NOMO-1 treated with DMSO at 0.1 percent for 48 hours (cell line): ENCODE measurements around the gene GSTM4.
A peak's percentile ranks its signal among the peaks of the same experiment; 100 is the strongest.

Source experiments
- DNase-seq: peaks from one replicate; lab custom pipeline; 2025; ENCODE audit not compliant: unreplicated experiment; lab: John Stamatoyannopoulos, UW

The GSTM4 gene

DNA sequence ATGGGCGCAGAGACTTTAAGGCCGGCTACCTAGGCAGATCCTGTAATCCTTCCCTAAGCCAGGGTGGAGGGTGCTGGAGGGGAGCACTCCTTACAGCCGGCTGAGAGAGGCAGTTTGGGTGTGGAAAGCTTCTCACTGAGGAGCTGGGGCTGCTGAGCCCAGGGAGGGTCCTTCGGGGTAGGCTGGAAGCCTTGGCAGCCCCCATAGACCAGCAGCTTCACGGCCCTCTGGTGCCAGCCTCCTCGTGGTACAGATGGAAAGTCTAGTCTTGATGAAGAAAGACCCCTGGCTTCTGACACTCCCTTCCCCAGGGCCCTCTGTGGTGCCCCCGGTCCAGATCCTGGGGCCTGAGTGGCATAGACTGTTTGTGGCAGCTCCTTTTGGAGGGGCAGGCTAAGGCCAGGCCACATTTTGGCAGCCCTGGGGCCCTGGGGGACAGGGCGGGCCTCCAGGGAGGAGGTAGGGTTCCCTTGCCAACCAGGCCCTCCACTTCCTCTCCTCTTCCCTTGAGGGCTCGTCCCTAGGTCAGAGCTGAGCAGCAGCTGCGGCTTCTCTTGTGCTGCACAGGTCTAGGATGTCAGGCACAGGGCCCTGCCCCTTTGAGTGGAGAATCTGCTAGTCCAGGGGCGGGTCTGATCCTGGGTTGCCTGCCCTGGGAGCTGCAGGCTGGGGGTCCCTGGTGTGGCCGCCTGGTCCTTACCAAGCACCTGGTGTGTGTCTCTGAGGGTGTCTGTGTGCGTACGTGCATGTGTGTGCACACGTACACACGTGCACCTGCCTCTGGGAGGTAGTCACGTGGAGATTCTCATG is 31.5 kb upstream of the GSTM4 start:
- peak; percentile 32 for DNase-seq

- DNase-seq = no peak
Measured at GRCh38 chr1:109625176-109625575, 30.7 kb upstream of the GSTM4 start.

DNA sequence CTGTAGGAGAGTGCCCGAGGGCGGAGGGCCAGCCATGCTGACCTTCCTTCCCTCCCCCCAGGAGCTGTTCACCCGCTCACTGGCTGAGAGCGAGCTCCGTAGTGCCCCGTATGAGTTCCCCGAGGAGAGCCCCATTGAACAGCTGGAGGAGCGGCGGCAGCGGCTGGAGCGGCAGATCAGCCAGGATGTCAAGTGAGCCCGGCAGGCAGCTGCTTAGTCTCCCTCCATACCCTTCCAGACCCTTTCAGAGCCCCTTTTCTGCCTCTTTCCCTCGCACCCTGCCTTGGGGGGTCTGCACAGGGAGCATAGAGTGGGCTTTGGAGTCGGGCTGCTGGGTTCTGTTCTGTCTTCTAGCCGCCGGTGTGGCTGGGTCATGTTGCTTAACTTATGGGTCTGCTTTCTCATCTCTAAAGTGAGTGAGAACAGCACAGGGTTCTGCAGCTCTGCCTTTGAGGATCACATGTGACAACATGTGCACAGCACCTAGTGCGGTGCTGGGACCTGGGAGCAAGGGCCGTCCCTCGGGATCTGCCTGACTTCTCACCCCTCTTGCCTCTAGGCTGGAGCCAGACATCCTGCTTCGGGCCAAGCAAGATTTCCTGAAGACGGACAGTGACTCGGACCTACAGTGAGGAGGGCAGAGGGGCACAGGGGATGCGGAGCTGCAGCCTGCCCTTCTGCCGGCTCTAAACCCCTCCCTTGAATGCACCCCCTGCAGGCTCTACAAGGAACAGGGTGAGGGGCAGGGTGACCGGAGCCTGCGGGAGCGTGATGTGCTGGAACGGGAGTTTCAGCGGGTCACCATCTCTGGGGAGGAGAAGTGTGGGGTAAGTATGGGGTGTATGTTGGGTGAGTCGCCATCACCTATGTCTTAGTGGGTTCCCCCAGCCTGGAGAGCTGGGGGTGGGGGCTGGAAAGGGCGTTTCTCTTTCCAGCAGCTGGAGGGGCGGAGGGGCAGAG is 30.0 kb upstream of the GSTM4 start:
- no peak for DNase-seq

DNA sequence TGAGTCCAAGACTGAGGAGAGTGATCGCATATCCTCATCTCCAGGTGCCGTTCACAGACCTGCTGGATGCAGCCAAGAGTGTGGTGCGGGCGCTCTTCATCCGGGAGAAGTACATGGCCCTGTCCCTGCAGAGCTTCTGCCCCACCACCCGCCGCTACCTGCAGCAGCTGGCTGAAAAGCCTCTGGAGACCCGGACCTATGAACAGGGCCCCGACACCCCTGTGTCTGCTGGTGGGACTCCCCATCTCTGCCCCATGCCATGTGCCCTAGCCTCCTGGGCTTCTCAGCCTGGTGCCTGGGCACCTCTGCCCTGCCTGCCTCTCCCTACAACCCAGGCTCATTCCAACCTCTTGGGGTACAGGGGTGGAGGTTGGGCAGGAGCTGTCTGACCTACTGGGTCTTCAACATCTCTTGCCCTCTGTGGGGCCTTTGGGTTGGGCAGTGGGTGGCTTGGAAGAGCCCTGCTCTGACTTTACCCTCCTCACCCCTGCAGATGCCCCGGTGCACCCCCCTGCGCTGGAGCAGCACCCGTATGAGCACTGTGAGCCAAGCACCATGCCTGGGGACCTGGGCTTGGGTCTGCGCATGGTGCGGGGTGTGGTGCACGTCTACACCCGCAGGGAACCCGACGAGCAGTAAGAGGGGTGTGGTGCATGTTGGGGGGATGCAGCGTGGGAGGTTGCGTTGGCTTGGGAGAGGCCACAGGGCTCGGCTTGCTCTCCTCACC is 29.1 kb upstream of the GSTM4 start:
- no peak for DNase-seq

- DNase-seq = no peak
Measured at GRCh38 chr1:109627692-109628399, 28.1 kb upstream of the GSTM4 start.

DNA sequence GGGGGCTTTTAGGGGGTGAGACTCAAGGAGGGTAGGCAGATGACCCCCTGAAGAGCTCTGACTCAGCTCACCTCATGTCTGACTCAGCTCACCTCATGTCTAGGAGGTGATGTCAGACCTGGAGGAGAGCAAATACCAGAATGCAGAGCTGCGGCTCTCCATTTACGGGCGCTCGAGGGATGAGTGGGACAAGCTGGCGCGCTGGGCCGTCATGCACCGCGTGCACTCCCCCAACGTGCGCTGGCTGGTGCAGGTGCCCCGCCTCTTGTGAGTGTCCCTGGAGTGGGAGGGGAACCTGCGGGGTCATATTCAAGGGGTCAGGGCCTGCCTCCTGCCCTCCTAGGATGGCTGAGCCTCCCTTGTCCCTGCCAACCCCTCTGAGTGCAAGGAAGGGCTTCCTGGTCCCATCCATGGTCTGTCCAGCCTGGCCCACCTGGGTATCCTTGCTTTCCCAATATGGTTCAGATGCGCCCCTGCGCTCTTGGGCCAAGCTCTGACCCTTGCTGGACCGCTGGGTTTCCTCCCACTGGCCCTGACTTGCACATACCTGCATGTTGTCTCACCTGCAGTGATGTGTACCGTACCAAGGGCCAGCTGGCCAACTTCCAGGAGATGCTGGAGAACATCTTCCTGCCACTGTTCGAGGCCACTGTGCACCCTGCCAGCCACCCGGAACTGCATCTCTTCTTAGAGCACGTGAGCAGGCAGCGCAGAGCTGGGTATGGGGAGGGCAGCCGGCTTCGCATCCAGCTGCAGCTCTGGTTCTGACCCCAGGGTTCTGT is 27.2 kb upstream of the GSTM4 start:
- no peak for DNase-seq

DNA sequence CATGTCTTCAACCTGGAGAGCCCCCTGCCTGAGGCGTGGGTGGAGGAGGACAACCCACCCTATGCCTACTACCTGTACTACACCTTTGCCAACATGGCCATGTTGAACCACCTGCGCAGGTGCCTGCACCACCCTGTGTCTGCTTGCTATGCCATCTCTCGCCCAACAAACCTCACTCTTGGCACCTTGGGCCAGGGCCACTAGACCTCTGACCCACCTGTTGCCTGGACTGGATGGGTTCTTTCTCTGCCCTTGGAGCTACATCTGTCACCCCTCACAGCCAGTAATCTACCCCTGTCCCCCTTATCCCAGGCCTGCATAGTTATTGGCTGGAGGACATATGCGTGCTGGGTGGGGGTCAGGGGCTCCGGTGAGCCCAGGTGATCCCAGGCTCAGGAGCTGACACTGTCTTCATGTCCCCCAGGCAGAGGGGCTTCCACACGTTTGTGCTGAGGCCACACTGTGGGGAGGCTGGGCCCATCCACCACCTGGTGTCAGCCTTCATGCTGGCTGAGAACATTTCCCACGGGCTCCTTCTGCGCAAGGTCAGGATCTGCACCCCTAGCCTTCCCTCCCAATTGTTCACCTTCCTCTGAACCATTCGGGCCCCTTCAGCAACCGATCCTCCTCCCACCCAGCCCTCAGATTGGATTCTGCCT is 26.4 kb upstream of the GSTM4 start:
- no peak for DNase-seq

- no peak for DNase-seq
Measured at GRCh38 chr1:109630081-109630897, 25.6 kb upstream of the GSTM4 start.

DNA sequence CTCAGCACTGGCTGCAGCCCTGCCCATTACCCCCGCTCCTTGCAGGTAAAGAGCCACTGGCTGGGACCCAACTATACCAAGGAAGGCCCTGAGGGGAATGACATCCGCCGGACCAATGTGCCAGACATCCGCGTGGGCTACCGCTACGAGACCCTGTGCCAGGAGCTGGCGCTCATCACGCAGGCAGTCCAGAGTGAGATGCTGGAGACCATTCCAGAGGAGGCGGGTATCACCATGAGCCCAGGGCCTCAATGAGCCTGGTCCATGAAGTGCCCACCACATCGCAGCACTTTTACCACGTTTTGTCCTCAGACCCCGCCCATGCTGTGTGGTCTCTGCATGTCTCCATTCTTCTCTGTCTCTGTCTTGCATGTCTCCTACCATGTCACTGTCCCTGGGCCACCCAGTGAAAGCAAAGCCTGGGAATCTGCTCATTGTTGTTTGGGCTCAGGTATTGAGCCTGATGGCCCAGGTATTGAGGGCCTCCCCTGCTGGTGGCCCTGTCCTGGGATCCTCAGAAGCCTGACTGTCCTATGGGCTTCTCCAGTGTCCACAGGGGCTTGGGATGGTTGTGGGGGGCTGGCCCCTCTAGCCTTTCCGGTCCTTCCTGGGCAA is 24.9 kb upstream of the GSTM4 start:
- DNase-seq = no peak

DNA sequence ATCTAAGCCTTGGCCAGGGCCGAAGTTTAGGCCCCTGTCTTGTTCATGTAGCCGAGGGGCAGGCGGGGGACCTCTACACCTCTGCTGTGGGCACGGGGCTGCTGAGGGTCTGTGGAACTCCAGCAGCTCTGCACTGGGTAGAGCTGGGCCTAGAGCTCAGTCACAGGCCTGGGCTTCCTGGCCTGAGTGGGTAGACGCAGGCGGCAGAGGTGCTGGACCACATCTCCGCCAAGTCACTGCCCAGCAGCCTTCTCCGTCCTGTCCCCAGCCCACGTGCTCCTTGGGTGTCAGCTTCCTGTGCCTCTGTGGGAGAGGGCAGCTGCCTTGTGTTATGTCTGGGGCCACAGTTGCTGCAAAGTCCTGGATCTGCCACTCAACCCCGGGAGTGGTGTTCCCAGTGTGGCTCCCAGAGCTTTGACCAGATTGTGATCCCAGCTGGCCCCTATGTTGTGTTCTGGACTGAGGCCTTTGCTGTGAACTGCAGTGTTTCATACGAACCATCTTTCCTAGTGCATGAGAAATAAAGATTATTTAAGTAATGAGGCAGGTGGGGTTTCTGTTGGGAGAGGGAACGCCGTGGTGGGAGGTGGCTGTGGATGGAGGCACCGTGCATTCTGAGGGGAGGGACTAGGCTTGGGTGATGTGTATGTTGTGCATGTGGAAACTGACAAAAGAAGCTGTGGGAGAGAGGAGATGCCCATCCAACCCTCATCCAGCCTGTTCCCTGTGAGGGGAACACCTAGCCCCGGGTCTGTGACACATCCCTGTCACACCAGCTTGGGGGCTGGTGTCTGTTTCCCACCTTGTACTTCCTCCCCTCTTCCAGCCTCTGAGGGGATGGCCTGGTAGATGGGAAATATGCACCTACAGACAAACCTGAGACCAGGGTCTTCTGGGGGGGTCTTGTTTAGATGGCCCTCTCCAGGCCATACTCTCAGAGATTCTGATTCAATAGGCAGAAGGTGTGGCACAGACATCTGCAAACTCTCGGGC is 24.1 kb upstream of the GSTM4 start:
- no peak for DNase-seq

DNA sequence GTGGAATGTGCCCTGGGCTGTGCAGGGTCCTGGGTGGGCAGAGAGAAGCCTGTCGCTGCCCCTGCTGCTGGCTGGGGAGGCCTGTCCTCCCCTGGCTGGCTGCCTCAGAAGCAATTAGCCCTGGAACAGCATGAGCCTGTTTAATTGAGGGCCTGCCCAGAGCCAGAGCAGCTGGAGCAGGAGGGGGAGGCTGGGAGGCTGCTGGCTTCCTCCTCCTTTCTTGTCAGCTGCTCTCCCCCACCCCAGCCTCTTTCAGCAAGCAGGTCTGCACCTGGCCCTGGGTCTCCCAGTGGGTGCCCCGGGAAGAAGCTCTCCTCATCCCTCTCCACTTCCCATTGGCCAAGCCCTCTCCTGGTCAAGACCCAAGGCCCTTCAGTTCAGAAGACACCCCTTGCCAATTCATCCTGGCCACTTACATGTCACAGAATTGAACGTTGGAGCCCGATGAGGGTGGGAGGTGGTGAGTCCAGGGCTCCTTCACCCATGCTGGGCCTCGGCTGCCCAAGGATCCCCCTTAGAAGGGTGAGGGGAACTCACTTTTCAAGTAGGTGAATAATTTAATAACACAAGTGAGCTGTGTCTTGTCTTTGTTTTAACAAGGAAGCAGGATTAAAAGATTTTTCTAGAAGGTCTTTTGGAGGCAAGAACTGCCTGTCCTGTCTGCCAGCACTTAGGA is 23.1 kb upstream of the GSTM4 start:
- DNase-seq = no peak

DNA sequence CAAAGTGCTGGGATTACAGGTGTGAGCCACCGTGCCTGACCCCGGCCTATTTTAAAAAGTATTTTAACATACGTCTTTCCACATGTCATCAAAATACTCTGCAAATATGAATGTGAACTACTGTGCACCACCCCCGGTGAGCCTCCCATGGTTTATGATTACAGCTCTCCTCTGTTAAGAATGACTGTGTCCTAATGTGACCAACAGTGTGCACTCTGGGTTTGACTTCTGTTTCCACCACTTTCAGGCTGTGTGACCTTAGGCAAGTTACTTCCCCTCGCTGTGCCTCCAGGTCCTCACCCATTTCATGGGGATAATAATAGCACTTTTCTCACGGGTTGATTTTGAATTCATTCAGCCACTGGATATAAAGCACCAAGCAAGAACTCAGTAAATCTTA is 21.6 kb upstream of the GSTM4 start:
- no peak for DNase-seq

GRCh38 chr1:109634771-109635750 is 20.8 kb upstream of the GSTM4 start:
- DNase-seq = no peak

- no peak for DNase-seq
Measured at GRCh38 chr1:109635862-109636200, 20.1 kb upstream of the GSTM4 start.

DNA sequence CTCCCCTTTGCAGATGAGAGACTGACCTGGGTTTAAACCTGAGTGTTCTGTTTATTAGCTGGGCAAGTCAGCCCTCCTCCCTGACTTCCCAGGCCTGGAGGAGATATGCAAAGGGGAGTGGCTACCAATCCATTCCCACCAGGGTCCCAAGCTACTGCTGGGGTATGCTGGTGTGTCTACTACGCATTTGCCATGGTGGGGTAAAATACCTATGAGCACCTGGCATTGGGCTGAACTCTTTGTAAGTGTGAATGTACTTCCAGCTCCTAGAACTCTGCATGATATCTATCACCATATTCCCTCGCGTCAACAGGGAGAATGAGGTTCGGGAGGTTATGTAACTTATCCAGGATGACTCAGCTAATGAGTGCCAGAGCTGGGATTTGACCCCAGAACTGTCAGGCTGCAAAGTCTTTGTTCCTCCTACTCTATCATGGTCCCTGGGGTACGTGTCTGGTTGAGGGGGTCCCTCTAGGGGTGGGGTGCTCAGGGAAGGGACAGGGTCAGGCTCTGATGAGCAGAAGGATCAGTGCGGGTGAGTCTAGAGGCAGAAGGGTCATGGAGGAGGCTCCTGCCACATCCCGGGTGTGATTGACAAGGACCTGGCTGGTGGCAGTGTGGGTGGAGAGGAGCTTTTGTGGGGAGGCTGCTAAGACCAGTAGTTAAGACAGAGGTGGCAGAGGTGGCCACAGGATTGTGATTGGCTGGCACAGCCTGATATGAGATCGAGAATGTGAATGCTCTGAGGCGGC is 19.5 kb upstream of the GSTM4 start:
- DNase-seq = no peak
